ENCODE results near the gene STRAP.

DNA sequence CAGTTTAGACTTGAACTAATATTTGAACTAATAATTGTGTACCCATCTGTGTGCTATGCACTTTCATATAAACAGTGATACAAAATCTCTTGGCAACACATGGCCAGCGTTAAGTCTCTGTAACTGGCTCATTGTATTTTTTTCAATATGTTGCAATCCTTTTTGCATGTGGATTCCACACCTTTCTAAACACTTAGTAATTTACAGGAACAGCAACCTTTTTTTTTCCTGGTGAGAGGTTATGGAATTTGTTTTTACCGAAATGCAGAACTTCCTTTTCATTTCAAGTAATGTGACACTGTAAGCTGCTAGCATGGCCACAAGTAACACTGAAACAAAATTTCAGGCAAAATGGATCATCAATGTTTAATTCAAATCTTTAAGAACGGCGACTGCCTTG lies 47.6 kb upstream of the STRAP start:
- TF ChIP-seq POLR2A (IDR thresholded peaks at IDR 0.05) (no peak), EP300 (IDR thresholded peaks at IDR 0.05) (no peak)
- TF ChIP-seq, protein P1, sequence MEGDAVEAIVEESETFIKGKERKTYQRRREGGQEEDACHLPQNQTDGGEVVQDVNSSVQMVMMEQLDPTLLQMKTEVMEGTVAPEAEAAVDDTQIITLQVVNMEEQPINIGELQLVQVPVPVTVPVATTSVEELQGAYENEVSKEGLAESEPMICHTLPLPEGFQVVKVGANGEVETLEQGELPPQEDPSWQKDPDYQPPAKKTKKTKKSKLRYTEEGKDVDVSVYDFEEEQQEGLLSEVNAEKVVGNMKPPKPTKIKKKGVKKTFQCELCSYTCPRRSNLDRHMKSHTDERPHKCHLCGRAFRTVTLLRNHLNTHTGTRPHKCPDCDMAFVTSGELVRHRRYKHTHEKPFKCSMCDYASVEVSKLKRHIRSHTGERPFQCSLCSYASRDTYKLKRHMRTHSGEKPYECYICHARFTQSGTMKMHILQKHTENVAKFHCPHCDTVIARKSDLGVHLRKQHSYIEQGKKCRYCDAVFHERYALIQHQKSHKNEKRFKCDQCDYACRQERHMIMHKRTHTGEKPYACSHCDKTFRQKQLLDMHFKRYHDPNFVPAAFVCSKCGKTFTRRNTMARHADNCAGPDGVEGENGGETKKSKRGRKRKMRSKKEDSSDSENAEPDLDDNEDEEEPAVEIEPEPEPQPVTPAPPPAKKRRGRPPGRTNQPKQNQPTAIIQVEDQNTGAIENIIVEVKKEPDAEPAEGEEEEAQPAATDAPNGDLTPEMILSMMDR (IDR thresholded peaks at IDR 0.05): no peak

Data from tibial nerve (tissue), 4 donors.